OCI-LY7 (cell line): ENCODE measurements around the gene LRIG1. TPM values are rescaled to one million over a fixed set of nuclear protein-coding genes. Genes with fewer than 3 reads are reported as not detected.

Experiments
- BruUV-seq: library from RNA; stranded (reverse); fragments of 400-500 nt; replicated peaks from 2 replicates; lab custom pipeline; 2021; lab: Mats Ljungman, UMichigan
- CTCF ChIA-PET: fragments of 300-600 bp; sonication (Branson Sonifier 250); formaldehyde crosslinking; loops from one replicate; lab custom pipeline; 2022; ENCODE audit warnings: antibody characterized with exemption; ENCODE audit not compliant: unreplicated experiment; lab: Charles Lee
- POLR2A ChIA-PET: fragments of 300-600 bp; sonication (Branson Sonifier 250); formaldehyde crosslinking; loops from one replicate; lab custom pipeline; 2022; ENCODE audit warnings: antibody characterized with exemption; lab: Charles Lee
- DNase-seq: peaks from one replicate; pipeline ENCODE4 v3.0.0-alpha.2; 2015; ENCODE audit warnings: low spot score
- H2AFZ ChIP-seq: fragments of 200-600 bp; sonication (generic), shearing (Covaris generic); 2 replicates; pipeline ENCODE4 v1.6.1; 2014; ENCODE audit warnings: mild to moderate bottlenecking, antibody characterized with exemption, low read length, moderate library complexity
- H3K27ac ChIP-seq: fragments of 200-600 bp; sonication (generic); 2 replicates; pipeline ENCODE4 v1.5.1; 2014; ENCODE audit warnings: mixed run types, low read depth, mild to moderate bottlenecking, moderate library complexity, low read length, inconsistent platforms; ENCODE audit not compliant: poor library complexity, severe bottlenecking
- H3K36me3 ChIP-seq: fragments of 200-600 bp; sonication (generic); 2 replicates; pipeline ENCODE4 v1.6.1; 2014; ENCODE audit warnings: mild to moderate bottlenecking, antibody characterized with exemption, low read length, moderate library complexity, mixed read lengths; ENCODE audit not compliant: insufficient read depth
- H3K4me1 ChIP-seq: fragments of 200-600 bp; sonication (generic); 2 replicates; pipeline ENCODE4 v1.5.1; 2014; ENCODE audit warnings: mild to moderate bottlenecking, low read length; ENCODE audit not compliant: insufficient read depth, poor library complexity, severe bottlenecking
- H3K4me2 ChIP-seq: fragments of 200-600 bp; sonication (generic); 2 replicates; pipeline ENCODE4 v1.6.1; 2014; ENCODE audit warnings: mild to moderate bottlenecking, low read length
- H3K4me3 ChIP-seq: fragments of 200-600 bp; sonication (generic); 2 replicates; pipeline ENCODE4 v1.5.1; 2014; ENCODE audit warnings: mild to moderate bottlenecking, low read depth, low read length; ENCODE audit not compliant: poor library complexity, severe bottlenecking
- H3K79me2 ChIP-seq: fragments of 200-600 bp; sonication (generic); 2 replicates; pipeline ENCODE4 v1.6.1; 2016; ENCODE audit warnings: low read depth, mild to moderate bottlenecking, low read length, moderate library complexity, mixed read lengths; ENCODE audit not compliant: insufficient read depth
- H3K9me2 ChIP-seq: fragments of 200-600 bp; sonication (generic); 2 replicates; pipeline ENCODE4 v1.6.1; 2016; ENCODE audit warnings: mild to moderate bottlenecking, low read length, mixed read lengths; ENCODE audit not compliant: insufficient read depth
- H3K9me3 ChIP-seq: fragments of 200-600 bp; sonication (generic); 2 replicates; pipeline ENCODE4 v1.6.1; 2014; ENCODE audit warnings: mild to moderate bottlenecking, mixed run types, low read length, mixed read lengths
- H4K20me1 ChIP-seq: fragments of 200-600 bp; sonication (generic); 2 replicates; pipeline ENCODE4 v1.6.1; 2014; ENCODE audit warnings: mild to moderate bottlenecking, antibody characterized with exemption, low read length, moderate library complexity, mixed read lengths; ENCODE audit not compliant: insufficient read depth
- EZH2phosphoT487 ChIP-seq: fragments of 200-600 bp; sonication (generic); IDR thresholded peaks from 2 replicates; pipeline ENCODE4 v1.6.1; 2018; ENCODE audit warnings: low read depth, borderline replicate concordance, mild to moderate bottlenecking, mixed run types, antibody characterized with exemption, low read length, moderate library complexity, mixed read lengths
- intact Hi-C: fragments of 100-400 bp; cut with micrococcal nuclease; formaldehyde crosslinking; loops from one replicate; pipeline ENCODE4 v1.10.0; 2022; ENCODE audit not compliant: unreplicated experiment
- total RNA-seq, 2 experiments: library from RNA; depleted of rRNA in 1 of 2; stranded (reverse); fragments of >200 nt in 1 of 2; shearing (Covaris generic) in 1 of 2; gene quantifications; 2 replicates each; pipeline ENCODE4 v1.2.3, GENCODE V29; 2014 to 2022
- TF ChIP-seq, protein P1 (sequence below): fragments of 200-600 bp; sonication (generic); conservative IDR thresholded peaks from 2 replicates; pipeline ENCODE4 v1.5.1; 2014; ENCODE audit warnings: mild to moderate bottlenecking, antibody characterized with exemption, low read length, moderate library complexity, mixed read lengths

LRIG1 gene
- total RNA-seq, 2 experiments from 2014 or later = 84.2 to 115 TPM

DNA sequence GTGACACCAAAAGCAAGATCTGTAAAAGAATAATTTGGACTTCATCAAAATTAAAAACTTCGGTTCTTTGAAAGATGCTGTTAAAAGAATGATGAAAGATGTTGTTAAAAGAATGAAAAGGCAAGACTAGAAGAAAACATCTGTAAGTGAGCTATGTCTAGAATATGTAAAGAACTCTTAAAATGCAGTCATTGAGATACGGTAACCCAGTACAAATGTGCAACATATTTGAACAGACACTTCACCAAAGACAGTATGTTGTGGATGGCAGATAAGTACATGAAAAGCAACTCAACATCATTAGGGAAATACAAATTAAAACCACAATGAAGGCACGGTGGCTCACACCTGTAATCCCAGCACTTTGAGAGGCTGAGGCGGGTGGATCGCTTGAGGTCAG, 139.5 kb downstream of the LRIG1 start:
- Histone ChIP-seq H3K4me3 (no peak overlapping the region), H3K27ac (no peak overlapping the region), H3K9me3 (no peaks in the 10 kb centered on the region), H4K20me1 (no peaks in the 10 kb centered on the region), H2AFZ (no peak overlapping the region), H3K4me2 (no peak overlapping the region), H3K9me2 (no peaks in the 10 kb centered on the region), H3K4me1 (no peaks in the 10 kb centered on the region), H3K79me2 (no peaks in the 10 kb centered on the region), H3K36me3 (no peaks in the 10 kb centered on the region)
- intact Hi-C loops = no loop called here
- no TSS peak for BruUV-seq
- ChIA-PET POLR2A (no interaction called here), CTCF (no interaction called here)
- TF ChIP-seq EZH2phosphoT487 = no peak
- TF ChIP-seq, protein P1, sequence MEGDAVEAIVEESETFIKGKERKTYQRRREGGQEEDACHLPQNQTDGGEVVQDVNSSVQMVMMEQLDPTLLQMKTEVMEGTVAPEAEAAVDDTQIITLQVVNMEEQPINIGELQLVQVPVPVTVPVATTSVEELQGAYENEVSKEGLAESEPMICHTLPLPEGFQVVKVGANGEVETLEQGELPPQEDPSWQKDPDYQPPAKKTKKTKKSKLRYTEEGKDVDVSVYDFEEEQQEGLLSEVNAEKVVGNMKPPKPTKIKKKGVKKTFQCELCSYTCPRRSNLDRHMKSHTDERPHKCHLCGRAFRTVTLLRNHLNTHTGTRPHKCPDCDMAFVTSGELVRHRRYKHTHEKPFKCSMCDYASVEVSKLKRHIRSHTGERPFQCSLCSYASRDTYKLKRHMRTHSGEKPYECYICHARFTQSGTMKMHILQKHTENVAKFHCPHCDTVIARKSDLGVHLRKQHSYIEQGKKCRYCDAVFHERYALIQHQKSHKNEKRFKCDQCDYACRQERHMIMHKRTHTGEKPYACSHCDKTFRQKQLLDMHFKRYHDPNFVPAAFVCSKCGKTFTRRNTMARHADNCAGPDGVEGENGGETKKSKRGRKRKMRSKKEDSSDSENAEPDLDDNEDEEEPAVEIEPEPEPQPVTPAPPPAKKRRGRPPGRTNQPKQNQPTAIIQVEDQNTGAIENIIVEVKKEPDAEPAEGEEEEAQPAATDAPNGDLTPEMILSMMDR = no peak
- no peak for DNase-seq

GRCh38 chr3:66355997-66356396, 144.8 kb downstream of the LRIG1 start:
- H2AFZ ChIP-seq = no peak overlapping the region
- no peak overlapping the region for H3K4me2 ChIP-seq
- CTCF ChIA-PET = no interaction called here
- H3K4me3 ChIP-seq = no peak overlapping the region
- BruUV-seq = no TSS peak
- H4K20me1 ChIP-seq = no peaks in the 10 kb centered on the region
- POLR2A ChIA-PET = interaction anchor here (0.6 to 1.2 kb wide), 3 partner anchors 13 to 39 kb away, joined by 3 to 5 read pairs (median 4); no protein-coding TSS in a partner anchor
- H3K9me2 ChIP-seq = no peaks in the 10 kb centered on the region
- H3K27ac ChIP-seq = no peak overlapping the region
- no peaks in the 10 kb centered on the region for H3K9me3 ChIP-seq
- no peaks in the 10 kb centered on the region for H3K36me3 ChIP-seq
- DNase-seq = no peak
- TF ChIP-seq, protein P1 = no peak
- TF ChIP-seq EZH2phosphoT487 = no peak
- no peaks in the 10 kb centered on the region for H3K79me2 ChIP-seq
- H3K4me1 ChIP-seq = no peaks in the 10 kb centered on the region
- intact Hi-C loops = no loop called here

GRCh38 chr3:66355394-66355793, 145.4 kb downstream of the LRIG1 start:
- H2AFZ ChIP-seq = no peak overlapping the region
- TF ChIP-seq, protein P1 = no peak
- TF ChIP-seq EZH2phosphoT487 = no peak
- H3K9me3 ChIP-seq = no peaks in the 10 kb centered on the region
- no peaks in the 10 kb centered on the region for H3K79me2 ChIP-seq
- no peaks in the 10 kb centered on the region for H3K4me1 ChIP-seq
- no peak overlapping the region for H3K4me3 ChIP-seq
- H4K20me1 ChIP-seq = no peaks in the 10 kb centered on the region
- intact Hi-C loops = no loop called here
- H3K9me2 ChIP-seq = no peaks in the 10 kb centered on the region
- CTCF ChIA-PET = no interaction called here
- POLR2A ChIA-PET = interaction anchor here (1.1 to 1.2 kb wide), 2 partner anchors 12 to 37 kb away, joined by 3 to 4 read pairs; no protein-coding TSS in a partner anchor
- H3K27ac ChIP-seq = no peak overlapping the region
- no TSS peak for BruUV-seq
- no peaks in the 10 kb centered on the region for H3K36me3 ChIP-seq
- DNase-seq = no peak
- H3K4me2 ChIP-seq = no peak overlapping the region
